ENCODE results near the gene NR2C1. TPM values are rescaled to one million over a fixed set of nuclear protein-coding genes. Genes with fewer than 3 reads are reported as not detected.
A peak's percentile ranks its signal among the peaks of the same experiment; 100 is the strongest.
"Not testable (repeated sequence)": the region's sequence is repeated elsewhere in the genome, so short reads cannot be mapped to it uniquely, and the experiment has no call there.

NR2C1 gene
- total and polyA plus RNA-seq, 10 of the 15 experiments (the other 5 are each of a cell fraction or from before 2014, with no cell fraction given) = 8.8 to 38.1 (median 31.3) TPM

GRCh38 chr12:94994312-94994711 is 79.1 kb downstream of the NR2C1 start:
- DNase-seq (ENCODE audit: low read depth, low spot score) = no peak
- no peak for TF ChIP-seq ZNF207 (IDR thresholded peaks at IDR 0.05; ENCODE audit: borderline replicate concordance)
- TF ChIP-seq RUNX3 (IDR thresholded peaks at IDR 0.05; ENCODE audit: low read length) = peak; percentile 49
- no TSS peak for BruUV-seq (replicated peaks)
- Histone ChIP-seq H3K36me3 (ENCODE audit: control insufficient read depth in 2 of 2, insufficient read depth in 2 of 2, low read length in 1 of 2) (peaks cover 2 to 9% of the 10 kb centered on the region in 2 experiments; a peak in 3 of 4 replicates), H3K79me2 (ENCODE audit: control insufficient read depth, insufficient read depth, low read length) (peaks cover 24% of the 10 kb centered on the region), H2AFZ (ENCODE audit: control insufficient read depth, low read depth, low read length) (no peak overlapping the region), H3K4me1 (ENCODE audit: control insufficient read depth, insufficient read depth, low read length) (no peaks in the 10 kb centered on the region; the same call in none of the 2 replicates), H3K9me3 (replicated peaks; ENCODE audit: control insufficient read depth, insufficient read depth, low read length) (no peaks in the 10 kb centered on the region), H3K9ac (ENCODE audit: control insufficient read depth, insufficient read depth, low read length) (no peak overlapping the region), H3K4me3 (no peak overlapping the region), H3K4me2 (ENCODE audit: control insufficient read depth, insufficient read depth) (no peak overlapping the region), H4K20me1 (ENCODE audit: control insufficient read depth, insufficient read depth) (no peaks in the 10 kb centered on the region), H3K27ac (ENCODE audit: control insufficient read depth, insufficient read depth) (no peak overlapping the region), H3K27me3 (replicated peaks in 1 of 2; ENCODE audit: control insufficient read depth in 2 of 2, insufficient read depth in 2 of 2, low read length in 1 of 2) (no peaks in the 10 kb centered on the region)
- in situ Hi-C loops (cut with MboI) = no loop called here
- ChIA-PET CTCF (interaction anchor here (0.6 kb wide), 1 partner anchor 9 kb away, joined by 3 read pairs; the partner anchor contains the start of gene NDUFA12), SMC1A (ENCODE audit: uncharacterized antibody, unreplicated experiment) (interaction anchor here (0.8 to 1.6 kb wide), 3 partner anchors 10 to 55 kb away, joined by 3 read pairs; no protein-coding TSS in a partner anchor), RAD21 (ENCODE audit: unreplicated experiment) (interaction anchor here (1.0 kb wide), 1 partner anchor 8 kb away, joined by 3 read pairs; no protein-coding TSS in a partner anchor), POLR2A (no interaction called here)
- 21% methylated on average over 2 of the region's 2 CpGs for WGBS (ENCODE audit: insufficient coverage, insufficient replicate concordance, low lambda C conversion rate, missing lambda C conversion rate)
- ATAC-seq = peak; percentile 23; the same call in 2 of the 3 replicates
- intact Hi-C loops (cut with micrococcal nuclease; ENCODE audit: unreplicated experiment) = no loop called here
- FAIRE-seq = no peak

- H3K9ac ChIP-seq (ENCODE audit: control insufficient read depth, insufficient read depth, low read length); in situ Hi-C loops (cut with MboI); H2AFZ ChIP-seq (ENCODE audit: control insufficient read depth, low read depth, low read length); H3K27ac ChIP-seq (ENCODE audit: control insufficient read depth, insufficient read depth); DNase-seq (ENCODE audit: low read depth, low spot score); POLR2A ChIA-PET; H3K27me3 ChIP-seq (replicated peaks in 1 of 2; ENCODE audit: control insufficient read depth in 2 of 2, insufficient read depth in 2 of 2, low read length in 1 of 2); H3K9me3 ChIP-seq (replicated peaks; ENCODE audit: control insufficient read depth, insufficient read depth, low read length); H3K4me2 ChIP-seq (ENCODE audit: control insufficient read depth, insufficient read depth); H3K4me3 ChIP-seq; intact Hi-C loops (cut with micrococcal nuclease; ENCODE audit: unreplicated experiment); H4K20me1 ChIP-seq (ENCODE audit: control insufficient read depth, insufficient read depth); H3K4me1 ChIP-seq (ENCODE audit: control insufficient read depth, insufficient read depth, low read length); BruUV-seq (replicated peaks); ATAC-seq; FAIRE-seq: not testable (repeated sequence)
- peaks cover 21% of the 10 kb centered on the region for H3K79me2 ChIP-seq (ENCODE audit: control insufficient read depth, insufficient read depth, low read length)
- ChIA-PET SMC1A (ENCODE audit: uncharacterized antibody, unreplicated experiment) (interaction anchor here (0.8 to 1.6 kb wide), 3 partner anchors 10 to 54 kb away, joined by 3 read pairs; no protein-coding TSS in a partner anchor), RAD21 (ENCODE audit: unreplicated experiment) (interaction anchor here (1.0 kb wide), 1 partner anchor 8 kb away, joined by 3 read pairs; no protein-coding TSS in a partner anchor), CTCF (interaction anchor here (0.6 kb wide), 1 partner anchor 10 kb away, joined by 3 read pairs; the partner anchor contains the start of gene NDUFA12)
- WGBS (ENCODE audit: insufficient coverage, insufficient replicate concordance, low lambda C conversion rate, missing lambda C conversion rate) = 84% methylated on average over 3 of the region's 3 CpGs
- H3K36me3 ChIP-seq (ENCODE audit: control insufficient read depth in 2 of 2, insufficient read depth in 2 of 2, low read length in 1 of 2) = peaks cover 2 to 13% of the 10 kb centered on the region in 2 experiments; a peak in 3 of 4 replicates
Measured at GRCh38 chr12:94993855-94994254, 79.6 kb downstream of the NR2C1 start.

Measured in GM12878 (cell line).